Fibroblast of villous mesenchyme (primary cell): Measurements from ENCODE around the gene COX7C. TPM values are rescaled to one million over a fixed set of nuclear protein-coding genes. Genes with fewer than 3 reads are reported as not detected.

Source experiments
- DNase-seq: peaks from one replicate; pipeline ENCODE4 v3.0.0-alpha.2; 2010; ENCODE audit warnings: low read depth
- H3K4me3 ChIP-seq: 2 replicates; pipeline ENCODE4 v1.5.1; 2011; ENCODE audit warnings: low read depth, mild to moderate bottlenecking, low read length
- small RNA-seq: library from RNA; depleted of rRNA; stranded (forward); fragments of <200 nt; gene quantifications from one replicate; pipeline ENCODE3, GENCODE V24; 2012
- total RNA-seq: library from RNA; depleted of rRNA; stranded (reverse); fragments of >200 nt; gene quantifications from 2 replicates; pipeline ENCODE4 v1.2.3, GENCODE V29; 2012
- TF ChIP-seq, protein P1 (sequence below): IDR thresholded peaks from 2 replicates; pipeline ENCODE4 v1.5.1; 2012; ENCODE audit warnings: low read depth, mild to moderate bottlenecking, low read length; ENCODE audit not compliant: insufficient read depth

COX7C gene
- total RNA-seq, 1 donor, result 127 TPM

GRCh38 chr5:86665984-86666760 lies 48.4 kb downstream of the COX7C start:
- no peak overlapping the region for H3K4me3 ChIP-seq
- DNase-seq, result no peak
- TF ChIP-seq, protein P1, sequence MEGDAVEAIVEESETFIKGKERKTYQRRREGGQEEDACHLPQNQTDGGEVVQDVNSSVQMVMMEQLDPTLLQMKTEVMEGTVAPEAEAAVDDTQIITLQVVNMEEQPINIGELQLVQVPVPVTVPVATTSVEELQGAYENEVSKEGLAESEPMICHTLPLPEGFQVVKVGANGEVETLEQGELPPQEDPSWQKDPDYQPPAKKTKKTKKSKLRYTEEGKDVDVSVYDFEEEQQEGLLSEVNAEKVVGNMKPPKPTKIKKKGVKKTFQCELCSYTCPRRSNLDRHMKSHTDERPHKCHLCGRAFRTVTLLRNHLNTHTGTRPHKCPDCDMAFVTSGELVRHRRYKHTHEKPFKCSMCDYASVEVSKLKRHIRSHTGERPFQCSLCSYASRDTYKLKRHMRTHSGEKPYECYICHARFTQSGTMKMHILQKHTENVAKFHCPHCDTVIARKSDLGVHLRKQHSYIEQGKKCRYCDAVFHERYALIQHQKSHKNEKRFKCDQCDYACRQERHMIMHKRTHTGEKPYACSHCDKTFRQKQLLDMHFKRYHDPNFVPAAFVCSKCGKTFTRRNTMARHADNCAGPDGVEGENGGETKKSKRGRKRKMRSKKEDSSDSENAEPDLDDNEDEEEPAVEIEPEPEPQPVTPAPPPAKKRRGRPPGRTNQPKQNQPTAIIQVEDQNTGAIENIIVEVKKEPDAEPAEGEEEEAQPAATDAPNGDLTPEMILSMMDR, result no peak

- DNase-seq, result no peak
- TF ChIP-seq, protein P1, result no peak
- no peak overlapping the region for H3K4me3 ChIP-seq
These were observed 49.2 kb downstream of the COX7C start for GRCh38 chr5:86666981-86667380.

Small RNA genes within 50 kb of the gene (small RNA-seq; reads per million reads assigned to genes)
- gene RNU6-804P, result not detected
